HG03558 (cell line): ENCODE measurements around the gene ZNF343.
"Not testable (repeated sequence)": the region's sequence is repeated elsewhere in the genome, so short reads cannot be mapped to it uniquely, and the experiment has no call there.

Experiments used
- ATAC-seq: cut with Tn5 transposase; IDR thresholded peaks from one replicate; pipeline ENCODE4 v1.9.1; 2021; ENCODE audit warnings: moderate number of reproducible peaks; ENCODE audit not compliant: unreplicated experiment; ENCODE audit errors: extremely low read depth

Gene ZNF343

GRCh38 chr20:2508631-2509467 lies at the start of gene ZNF343:
Gene ZNF343, minus strand, starts transcription at chr20:2508915. Its CDS starts 15,020 bp downstream, at chr20:2493895.
- ATAC-seq: peak; percentile 73

GRCh38 chr20:2557873-2558580 lies 49.3 kb upstream of the ZNF343 start:
- ATAC-seq: no peak

DNA sequence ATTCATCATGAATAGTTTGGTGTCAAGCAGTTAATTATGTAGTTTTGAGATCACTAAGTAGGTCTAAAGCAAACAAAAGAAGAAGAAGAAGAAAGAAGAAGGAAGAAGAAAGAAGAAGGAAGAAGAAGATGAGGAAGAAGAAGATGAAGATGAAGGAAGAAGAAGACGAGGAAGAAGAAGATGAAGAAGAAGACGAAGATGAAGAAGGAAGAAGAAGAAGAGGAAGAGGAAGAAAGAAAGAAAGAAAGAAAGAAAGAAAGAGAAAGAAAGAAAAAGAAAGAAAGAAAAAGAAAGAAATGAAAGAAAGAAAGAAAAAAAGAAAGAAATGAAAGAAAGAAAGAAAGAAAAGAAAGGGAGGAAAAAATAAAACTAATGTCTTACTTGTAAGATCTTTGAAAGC lies 36.9 kb upstream of the ZNF343 start:
- no peak for ATAC-seq

DNA sequence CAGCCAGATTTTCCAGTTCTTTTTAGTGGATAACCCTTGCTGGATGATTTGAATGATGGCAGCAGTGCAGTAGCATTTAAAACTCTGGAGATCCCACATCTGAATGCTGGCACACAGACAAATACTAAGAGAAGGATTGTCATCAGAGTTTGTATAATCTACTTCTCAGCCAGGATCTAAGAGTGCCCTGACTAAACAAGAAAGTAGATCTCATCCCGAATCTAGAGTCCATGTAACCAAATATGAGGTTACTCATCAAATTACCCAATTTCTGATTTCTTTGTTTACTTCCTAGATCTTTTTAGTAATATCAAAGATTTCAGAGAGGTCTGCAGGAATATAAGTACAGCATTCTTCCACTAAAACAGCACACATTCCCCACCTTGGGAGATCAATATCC lies 35.5 kb upstream of the ZNF343 start:
- no peak for ATAC-seq

- no peak for ATAC-seq
These were observed 33.6 kb upstream of the ZNF343 start for GRCh38 chr20:2542361-2542760.

DNA sequence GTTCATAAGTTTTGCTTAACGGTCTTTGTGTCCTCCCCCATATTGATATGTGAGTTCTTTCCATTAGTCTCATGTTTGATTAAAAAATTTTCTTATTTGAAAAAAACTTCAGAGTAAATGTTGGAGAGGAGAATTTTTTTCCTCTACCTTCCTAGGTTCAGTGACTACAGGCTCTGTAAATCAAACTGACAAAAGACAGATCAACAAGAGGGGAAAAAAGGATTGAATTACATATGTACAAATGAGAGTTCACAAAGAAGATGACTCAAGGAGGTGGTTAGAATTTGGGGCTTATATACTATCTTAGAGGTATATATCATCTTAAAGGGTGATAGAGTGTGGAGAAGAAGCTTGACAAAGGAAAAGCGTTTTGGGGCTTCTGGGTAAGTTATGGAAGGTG lies 33.2 kb upstream of the ZNF343 start:
- ATAC-seq: no peak

GRCh38 chr20:2538931-2539720 lies 30.4 kb upstream of the ZNF343 start:
- no peak for ATAC-seq

DNA sequence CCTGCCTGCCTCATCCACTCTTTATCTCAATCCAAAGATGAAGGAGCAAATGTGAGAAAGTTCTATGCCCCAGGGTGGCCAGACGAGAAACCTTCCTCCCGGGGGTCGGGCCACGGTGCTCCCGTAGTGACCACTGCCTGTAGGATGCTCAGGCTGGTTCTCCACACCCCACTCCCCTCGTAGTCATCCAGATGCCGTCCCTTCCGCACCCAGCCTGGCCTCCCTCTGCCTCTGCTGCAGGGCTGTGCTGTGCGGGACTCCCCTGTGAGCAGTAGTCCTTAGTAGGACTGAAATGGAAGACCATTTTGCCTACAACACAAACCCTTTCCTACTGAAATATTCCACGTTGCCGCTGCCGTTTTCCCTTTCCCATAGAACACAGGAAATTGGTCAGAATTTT lies 29.6 kb upstream of the ZNF343 start:
- no peak for ATAC-seq

GRCh38 chr20:2537101-2537500 lies 28.4 kb upstream of the ZNF343 start:
- ATAC-seq: no peak

- ATAC-seq: no peak
These were observed 27.9 kb upstream of the ZNF343 start, which contains the start of gene TMC2 for GRCh38 chr20:2536560-2536986. Gene TMC2, plus strand, starts transcription at chr20:2536573. Its CDS starts 49 bp downstream, at chr20:2536622.

- ATAC-seq: no peak
These were observed 27.2 kb upstream of the ZNF343 start for GRCh38 chr20:2535711-2536559.

- no peak for ATAC-seq
These were observed 24.4 kb upstream of the ZNF343 start for GRCh38 chr20:2533118-2533517.

DNA sequence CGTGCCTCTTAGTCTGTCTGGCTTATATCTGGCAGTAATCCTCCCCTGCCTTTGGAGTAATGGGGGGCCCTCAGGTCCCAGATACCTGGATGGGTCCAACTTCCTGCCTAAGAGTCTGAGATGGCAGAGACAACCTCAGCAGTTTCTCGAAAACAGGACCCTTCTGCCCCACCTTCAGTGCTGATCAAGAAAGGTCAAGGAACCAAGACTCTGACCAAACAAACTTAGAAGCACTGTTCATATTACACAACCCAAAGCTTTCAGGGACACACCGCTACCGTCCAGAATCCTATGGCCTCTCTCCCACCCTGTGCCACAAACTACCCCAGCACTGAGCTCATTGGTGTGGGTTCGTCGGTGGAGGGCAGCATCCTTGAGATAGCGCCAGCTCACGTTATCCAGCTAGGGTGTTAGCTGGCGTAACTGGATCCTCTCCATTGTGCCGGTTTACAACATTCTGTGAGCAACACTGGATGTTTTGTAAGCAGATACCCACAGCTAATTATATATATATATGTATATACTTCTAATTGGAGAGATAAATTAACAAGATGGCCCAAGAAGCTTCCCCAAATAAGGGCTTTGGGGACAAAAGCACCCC lies 20.1 kb upstream of the ZNF343 start:
- no peak for ATAC-seq

- no peak for ATAC-seq
These were observed 19.0 kb upstream of the ZNF343 start for GRCh38 chr20:2527762-2528161.

GRCh38 chr20:2526218-2526583 lies 17.5 kb upstream of the ZNF343 start:
- ATAC-seq: not testable (repeated sequence)

- ATAC-seq: no peak
These were observed 16.2 kb upstream of the ZNF343 start for GRCh38 chr20:2524709-2525506.

- ATAC-seq: no peak
These were observed 15.4 kb upstream of the ZNF343 start for GRCh38 chr20:2523919-2524708.
